ENCODE data around the gene ARSI.

The ARSI gene

DNA sequence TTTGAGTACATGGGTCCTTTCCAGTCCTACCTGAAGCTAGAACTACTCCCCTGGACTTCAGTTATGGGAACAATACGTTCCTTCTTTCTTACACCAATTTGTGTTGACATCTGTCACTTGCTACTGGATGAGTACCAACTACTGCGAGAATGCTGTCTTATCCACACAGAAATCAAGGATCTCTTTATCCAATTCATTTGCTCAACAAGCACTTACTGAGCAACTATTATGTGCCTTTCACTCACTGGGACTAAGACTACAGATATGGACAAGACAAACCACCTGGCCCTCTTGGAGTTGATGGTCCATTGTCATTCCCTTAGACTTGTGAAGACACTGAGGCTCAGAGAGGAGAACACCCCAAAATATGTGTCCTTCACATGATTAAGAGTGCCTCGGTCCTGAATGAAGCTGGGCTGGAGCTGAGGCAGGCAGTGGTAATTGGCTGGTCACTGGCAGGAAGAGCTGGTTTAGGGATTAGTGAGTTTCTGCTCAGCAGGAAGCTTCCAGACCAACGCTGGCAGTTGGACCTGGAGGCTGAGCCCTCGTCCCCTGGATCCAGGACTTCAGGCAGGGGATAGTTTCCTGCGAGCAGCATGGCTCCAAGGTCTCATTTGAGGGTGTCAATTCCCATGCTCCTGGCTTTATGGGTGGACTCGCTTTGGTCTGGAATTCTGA, 8.4 kb upstream of the ARSI start:
- DNase-seq (ENCODE audit: low read depth), result no peak
- H3K4me3 ChIP-seq (ENCODE audit: low read depth, low read length), result no peak overlapping the region

DNA sequence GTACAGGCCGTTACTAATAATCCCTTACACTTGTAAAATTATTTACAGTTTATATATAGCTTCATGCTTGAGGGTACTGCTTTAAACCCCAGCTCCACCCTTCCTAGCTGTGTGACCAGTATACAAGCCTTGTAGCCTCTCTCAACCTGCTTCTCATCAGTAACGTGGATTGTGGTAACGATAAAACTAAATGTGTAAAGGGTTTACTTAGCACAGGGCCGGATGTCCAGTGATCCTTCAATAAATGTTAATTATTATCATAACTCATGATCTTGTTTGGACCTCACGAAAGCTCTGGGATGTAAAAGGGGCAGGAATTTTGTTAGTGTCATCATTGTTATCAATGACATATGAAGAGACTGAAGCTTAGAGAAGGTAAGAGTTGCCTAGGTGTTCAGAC, 7.5 kb upstream of the ARSI start:
- no peak overlapping the region for H3K4me3 ChIP-seq (ENCODE audit: low read depth, low read length)
- no peak for DNase-seq (ENCODE audit: low read depth)

DNA sequence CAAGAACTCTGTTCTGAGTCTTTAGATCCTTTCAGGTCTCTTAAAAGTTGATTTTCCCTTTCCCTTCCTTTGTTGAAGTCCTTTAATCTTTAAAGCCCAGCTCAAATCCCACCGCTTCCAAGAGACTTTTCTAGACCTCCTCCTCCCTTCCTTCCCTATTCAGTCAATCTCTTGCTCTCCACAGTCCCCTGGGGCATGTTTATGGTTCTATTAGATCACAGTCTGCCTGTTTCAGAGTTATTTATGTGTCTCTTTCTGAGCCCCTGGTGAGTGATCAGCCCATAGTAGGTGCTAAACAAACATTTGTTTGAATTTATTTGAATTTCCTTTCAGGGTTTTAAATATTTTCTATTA, 7.2 kb upstream of the ARSI start:
- no peak for DNase-seq (ENCODE audit: low read depth)
- no peak overlapping the region for H3K4me3 ChIP-seq (ENCODE audit: low read depth, low read length)

- DNase-seq (ENCODE audit: low read depth), result no peak
- H3K4me3 ChIP-seq (ENCODE audit: low read depth, low read length), result no peak overlapping the region
These were observed 6.6 kb upstream of the ARSI start for GRCh38 chr5:150309101-150309885.

- H3K4me3 ChIP-seq (ENCODE audit: low read depth, low read length), result no peak overlapping the region
- DNase-seq (ENCODE audit: low read depth), result no peak
These were observed 5.1 kb upstream of the ARSI start for GRCh38 chr5:150307617-150308426.

DNA sequence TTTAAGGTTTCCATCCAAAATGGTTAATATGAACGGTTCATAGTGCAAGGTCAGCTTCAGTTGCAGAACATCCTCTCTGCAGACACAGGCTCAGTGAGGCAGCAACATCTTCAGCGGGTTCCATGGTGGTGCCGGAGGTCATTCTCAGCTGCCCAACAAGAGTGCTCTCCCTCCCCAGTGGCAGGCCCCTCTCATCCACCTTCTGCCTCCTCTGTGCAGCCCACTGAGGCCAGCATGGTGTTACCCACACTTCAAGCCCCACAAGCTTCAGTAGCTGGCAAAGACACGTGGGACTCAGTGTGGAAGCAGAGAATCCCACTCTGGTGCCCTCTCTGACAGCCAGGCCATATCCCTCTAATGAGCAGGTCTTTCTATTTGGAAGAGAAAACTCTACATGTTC, 4.1 kb upstream of the ARSI start:
- DNase-seq (ENCODE audit: low read depth), result no peak

GRCh38 chr5:150305557-150305956, 2.9 kb upstream of the ARSI start:
- DNase-seq (ENCODE audit: low read depth), result no peak
- no peak overlapping the region for H3K4me3 ChIP-seq (ENCODE audit: low read depth, low read length)

More for the DNA sequence above, 4.1 kb upstream of the ARSI start:
- H3K4me3 ChIP-seq (ENCODE audit: low read depth, low read length), result no peak overlapping the region

- no peak overlapping the region for H3K4me3 ChIP-seq (ENCODE audit: low read depth, low read length)
- no peak for DNase-seq (ENCODE audit: low read depth)
These were observed 2.4 kb upstream of the ARSI start for GRCh38 chr5:150305095-150305494.

- DNase-seq (ENCODE audit: low read depth), result no peak
- no peak overlapping the region for H3K4me3 ChIP-seq (ENCODE audit: low read depth, low read length)
These were observed 1.9 kb upstream of the ARSI start for GRCh38 chr5:150304481-150305081.

- no peak overlapping the region for H3K4me3 ChIP-seq (ENCODE audit: low read depth, low read length)
- DNase-seq (ENCODE audit: low read depth), result no peak
These were observed 1.1 kb upstream of the ARSI start for GRCh38 chr5:150303660-150304386.

DNA sequence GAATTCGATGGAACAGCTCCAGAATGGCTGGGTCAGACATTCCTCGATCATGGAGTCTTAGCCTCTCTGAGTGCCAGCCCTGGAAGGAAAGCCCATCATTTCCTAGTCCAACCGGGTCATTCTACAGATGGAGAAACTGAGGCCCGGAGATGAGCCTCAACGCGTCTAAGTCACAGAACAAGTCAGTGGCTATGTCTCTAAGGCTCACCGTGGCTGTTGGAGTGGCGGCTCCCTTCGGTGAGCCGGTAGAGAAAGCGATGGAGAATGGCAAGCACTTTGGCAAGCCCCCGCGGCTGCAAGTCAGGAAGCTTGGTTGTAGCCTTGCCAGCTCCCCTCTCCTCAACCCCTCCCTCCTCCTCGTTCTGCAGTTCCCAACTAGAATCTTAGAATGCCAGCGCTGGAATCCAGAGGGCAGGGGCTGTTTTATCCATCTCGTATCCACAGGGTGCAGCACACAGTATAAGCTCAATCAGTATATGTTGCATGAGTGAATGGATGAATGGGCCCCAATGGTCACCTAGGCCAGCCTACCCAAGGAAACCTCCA, 438 bp upstream of the ARSI start:
- peak overlapping the region; percentile 36 for H3K4me3 ChIP-seq (ENCODE audit: low read depth, low read length)
- no peak for DNase-seq (ENCODE audit: low read depth)

DNA sequence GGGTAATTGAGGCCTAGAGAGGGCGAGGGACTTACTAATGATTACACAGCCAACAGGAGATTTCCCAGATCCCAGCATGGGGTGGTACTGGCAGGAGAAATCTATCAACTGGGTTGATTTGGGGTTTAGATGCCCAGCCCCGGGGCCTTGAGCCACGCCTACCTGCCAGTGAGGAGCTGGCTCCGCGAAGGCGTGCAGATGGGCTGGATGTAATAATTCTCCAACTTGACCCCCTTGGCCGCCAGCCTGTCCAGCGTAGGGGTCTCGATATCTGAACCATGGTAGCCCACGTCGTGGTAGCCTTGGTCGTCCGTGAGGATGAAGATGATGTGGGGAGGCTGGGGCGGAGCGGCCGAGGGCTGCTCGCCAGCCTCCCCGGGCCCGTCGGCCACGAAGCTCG, 804 bp downstream of the ARSI start:
- no peak for DNase-seq (ENCODE audit: low read depth)
- H3K4me3 ChIP-seq (ENCODE audit: low read depth, low read length), result peak overlapping the region; percentile 10

DNA sequence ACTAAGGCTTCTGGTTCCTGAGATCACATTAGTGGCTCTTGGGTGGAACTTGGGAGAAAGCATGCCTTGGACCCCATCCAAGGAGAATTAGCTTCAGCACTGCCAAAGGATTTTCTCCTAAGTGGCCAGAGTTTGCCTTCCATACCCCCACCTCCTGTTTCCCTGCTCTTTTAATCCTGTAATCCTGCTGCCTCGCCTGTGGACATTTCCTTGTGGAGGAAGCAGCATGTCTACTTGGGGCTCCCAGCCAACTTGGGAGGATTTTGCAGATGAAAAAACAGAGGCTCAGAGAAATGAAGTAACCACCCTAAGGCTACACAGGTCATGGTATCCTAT, 1.6 kb downstream of the ARSI start:
- no peak for DNase-seq (ENCODE audit: low read depth)
- no peak overlapping the region for H3K4me3 ChIP-seq (ENCODE audit: low read depth, low read length)

- DNase-seq (ENCODE audit: low read depth), result no peak
- no peak overlapping the region for H3K4me3 ChIP-seq (ENCODE audit: low read depth, low read length)
These were observed 2.1 kb downstream of the ARSI start for GRCh38 chr5:150300496-150301169.

GRCh38 chr5:150299571-150300327, 3.0 kb downstream of the ARSI start:
- H3K4me3 ChIP-seq (ENCODE audit: low read depth, low read length), result no peak overlapping the region
- no peak for DNase-seq (ENCODE audit: low read depth)

- peak; percentile 93 for DNase-seq (ENCODE audit: low read depth)
- H3K4me3 ChIP-seq (ENCODE audit: low read depth, low read length), result no peak overlapping the region
These were observed 3.8 kb downstream of the ARSI start for GRCh38 chr5:150298701-150299451.

DNA sequence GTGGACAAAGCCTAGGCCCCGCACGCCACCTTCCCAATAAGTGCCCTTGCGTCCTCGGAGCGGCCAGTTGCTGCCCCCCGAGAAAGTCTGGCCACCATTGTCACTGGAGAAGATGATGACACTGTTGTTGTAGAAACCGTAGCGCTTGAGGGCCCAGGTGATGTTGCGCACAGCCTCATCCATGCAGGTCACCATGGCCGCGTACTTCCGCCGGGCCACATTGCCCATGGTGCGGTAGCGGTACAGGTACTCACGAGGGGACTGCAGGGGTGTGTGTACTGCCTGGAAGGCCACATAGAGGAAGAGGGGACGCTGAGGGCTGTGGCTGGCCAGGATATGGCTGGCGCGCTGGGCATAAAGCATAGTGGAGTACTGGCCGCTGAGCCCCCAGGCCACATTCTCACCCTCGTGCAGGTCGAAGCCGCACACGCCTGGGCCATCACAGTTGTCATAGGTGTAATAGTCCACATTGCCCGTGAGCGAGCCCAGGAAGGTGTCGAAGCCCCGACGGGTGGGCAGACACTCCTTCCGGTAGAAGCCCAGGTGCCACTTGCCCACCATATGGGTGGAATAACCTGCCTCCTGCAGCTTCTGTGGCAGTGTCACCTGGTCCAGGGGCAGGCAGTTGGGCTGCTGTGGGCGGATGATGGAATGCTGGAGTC, 4.6 kb downstream of the ARSI start:
- no peak overlapping the region for H3K4me3 ChIP-seq (ENCODE audit: low read depth, low read length)
- no peak for DNase-seq (ENCODE audit: low read depth)

All from skeletal muscle cell (primary cell).